OCI-LY1 (cell line): ENCODE measurements around the gene TSEN54.

Source experiments
- CTCF ChIP-seq: fragments of 200-600 bp; sonication (generic), shearing (Covaris generic); IDR thresholded peaks from 2 replicates; pipeline ENCODE4 v1.5.1; 2017; ENCODE audit warnings: mild to moderate bottlenecking, antibody characterized with exemption, low read length, moderate library complexity, mixed read lengths
- EZH2 ChIP-seq: fragments of 200-600 bp; sonication (generic), shearing (Covaris generic); IDR thresholded peaks from 2 replicates; pipeline ENCODE4 v1.8.0; 2017; ENCODE audit warnings: borderline replicate concordance, mixed run types, mild to moderate bottlenecking, antibody characterized with exemption, low read length, moderate library complexity, mixed read lengths

- TF ChIP-seq CTCF (no peak), EZH2 (no peak)
Measured at GRCh38 chr17:75491680-75492079, 24.6 kb upstream of the TSEN54 start.
